Spleen (tissue), 13 donors: ENCODE measurements around the gene USP17L20. TPM values are rescaled to one million over a fixed set of nuclear protein-coding genes. Genes with fewer than 3 reads are reported as not detected.
"Not testable (repeated sequence)": the region's sequence is repeated elsewhere in the genome, so short reads cannot be mapped to it uniquely, and the experiment has no call there.

Experiments used
- DNase-seq: peaks from one replicate; pipeline ENCODE4 v3.0.0-alpha.2; 2020
- H3K27ac ChIP-seq, 8 donors: fragments of 200-600 bp; sonication (generic) in 7 of 8; 1 replicate in 4 of 8; 2 replicates in 4 of 8; pipeline versions ENCODE4 v1.5.0 to v1.8.0; 2016 to 2021; ENCODE audit warnings: inconsistent platforms in 4 of 8, mild to moderate bottlenecking in 4 of 8, moderate library complexity in 1 of 8
- H3K27me3 ChIP-seq, 7 donors: fragments of 200-600 bp; sonication (generic) in 6 of 7; replicated peaks in 1 of 7; 1 replicate in 4 of 7; 2 replicates in 3 of 7; pipeline versions ENCODE4 v1.5.0 to v1.8.0; 2016 to 2021; ENCODE audit warnings: inconsistent platforms in 3 of 7, mild to moderate bottlenecking in 1 of 7
- H3K36me3 ChIP-seq, 6 donors: fragments of 200-600 bp; sonication (generic) in 5 of 6; 1 replicate in 4 of 6; 2 replicates in 2 of 6; pipeline versions ENCODE4 v1.5.0 to v1.8.0; 2016 to 2021; ENCODE audit warnings: inconsistent platforms in 2 of 6
- H3K4me1 ChIP-seq, 6 donors: fragments of 200-600 bp; sonication (generic) in 5 of 6; 1 replicate in 3 of 6; 2 replicates in 3 of 6; pipeline versions ENCODE4 v1.5.0 to v1.8.0; 2016 to 2021; ENCODE audit warnings: inconsistent platforms in 3 of 6
- H3K4me3 ChIP-seq, 8 donors: fragments of 200-600 bp; sonication (generic) in 7 of 8; 1 replicate in 4 of 8; 2 replicates in 4 of 8; pipeline versions ENCODE4 v1.5.0 to v1.8.0; 2016 to 2021; ENCODE audit warnings: inconsistent platforms in 4 of 8, mild to moderate bottlenecking in 4 of 8, moderate library complexity in 2 of 8
- H3K9me3 ChIP-seq, 8 donors: fragments of 200-600 bp; sonication (generic) in 7 of 8; 1 replicate in 4 of 8; 2 replicates in 4 of 8; pipeline versions ENCODE4 v1.5.0 to v1.8.0; 2016 to 2021; ENCODE audit warnings: inconsistent platforms in 4 of 8
- WGBS, 5 donors: extraction: QIAGEN DNeasy Blood & Tissue Kit in 3 of 5; methylation state at CpG; one replicate each; pipeline versions ENCODE4 v1.1.5 to v1.1.7; 2013 to 2018; 5-methylcytosine and 5-hydroxymethylcytosine counted together
- intact Hi-C: fragments of 100-400 bp; cut with DNase I; formaldehyde crosslinking; loops from one replicate; pipeline ENCODE4 v1.15.0; 2023; ENCODE audit warnings: low total_unique reads
- long read RNA-seq, 2 donors: transcript quantifications; one replicate each; lab custom pipeline, GENCODE V29; 2026
- polyA plus RNA-seq, 3 donors: library from polyadenylated mRNA; stranded (reverse); fragments of 200-250 nt; gene quantifications; one replicate each; pipeline ENCODE4 v1.2.1, GENCODE V29; 2013
- total RNA-seq, 7 donors: library from RNA; depleted of rRNA in 3 of 7; stranded (reverse); fragments of >200 nt in 3 of 7; fragmentation: NEBNext Ultra II Directional in 4 of 7; extraction: Animal tissue kit (Norgen Biotek cat#: 25700) in 4 of 7; gene quantifications; one replicate each; pipeline versions ENCODE4 v1.1.0 to v1.2.1, GENCODE V29; 2016 to 2021
- donor health status: healthy with polysubstance abuse.
- donor health status: DM: no; HTN: no; CAD: no; lungs with moderate emphysema.
- donor health status: DM: no; HTN: no; CAD: no.
- donor health status: Bipolar disorder and iron deficiency.
- donor health status: healthy.
- donor health status: DM: no; HTN: no; CAD: no.
- donor health status: DM: yes; HTN: yes; CAD: no.

USP17L20 gene
- total RNA-seq: not detected
- polyA plus RNA-seq: not detected
- long read RNA-seq, donor 1: 0 reads
- long read RNA-seq, donor 2: 0 reads

GRCh38 chr4:9257824-9258223 lies at the start of gene USP17L20:
Gene USP17L20, plus strand, starts transcription at chr4:9258124. Its CDS starts 0 bp downstream, at chr4:9258124.
- H3K9me3 ChIP-seq, DNase-seq, intact Hi-C loops, H3K27ac ChIP-seq, H3K36me3 ChIP-seq, H3K4me1 ChIP-seq, H3K4me3 ChIP-seq, H3K27me3 ChIP-seq: not testable (repeated sequence)
- no CpG with 5 or more reads among the region's 15 CpGs for WGBS, 5 donors

DNA sequence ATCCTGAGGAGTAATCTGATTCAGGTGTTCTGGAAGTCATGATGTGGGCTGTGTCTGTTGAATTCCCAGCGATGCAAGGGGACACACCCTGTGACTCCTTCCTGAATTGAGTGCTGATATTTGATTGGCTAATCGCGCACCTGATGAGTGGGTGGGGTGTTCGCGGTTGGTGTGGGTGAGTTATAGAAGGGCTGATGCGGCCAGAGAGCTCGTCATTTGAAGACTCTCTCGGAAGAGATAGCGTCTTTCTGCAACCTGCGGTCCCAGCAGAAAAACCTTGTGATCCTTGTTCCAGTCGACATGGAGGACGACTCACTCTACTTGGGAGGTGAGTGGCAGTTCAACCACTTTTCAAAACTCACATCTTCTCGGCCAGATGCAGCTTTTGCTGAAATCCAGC lies 47.6 kb upstream of the USP17L20 start, which contains the start of gene USP17L10:
USP17L10 (plus strand) TSS at position 301 of the 400 bp plus-strand sequence; CDS start at position 301, 0 bp downstream.
- H3K27ac ChIP-seq, DNase-seq, H3K4me3 ChIP-seq, H3K4me1 ChIP-seq, H3K9me3 ChIP-seq, intact Hi-C loops, H3K27me3 ChIP-seq, H3K36me3 ChIP-seq: not testable (repeated sequence)
- WGBS, 5 donors: 89% methylated on average over 12 of the region's 13 CpGs; no CpG with 5 or more reads in 4 of the 5 donors

DNA sequence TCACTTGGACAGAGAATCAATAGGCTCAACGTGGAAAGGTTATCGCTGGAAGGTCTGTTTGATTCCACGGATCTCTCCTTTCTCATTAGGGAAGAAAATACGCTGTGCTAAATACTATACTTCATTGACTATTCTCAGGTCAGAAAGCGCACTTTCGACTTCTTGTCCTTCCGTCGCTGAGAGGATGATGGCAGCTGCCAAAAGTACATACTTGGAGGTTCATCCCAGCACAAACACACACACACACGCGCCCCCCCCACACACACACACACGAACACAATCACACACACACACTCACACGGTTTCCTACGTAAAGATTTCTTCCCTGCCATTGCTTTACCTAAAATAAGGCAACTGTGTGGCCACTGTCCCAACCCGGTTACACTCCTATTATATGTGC lies 43.2 kb upstream of the USP17L20 start:
- H3K27me3 ChIP-seq, H3K4me1 ChIP-seq, H3K9me3 ChIP-seq, H3K36me3 ChIP-seq, intact Hi-C loops, H3K27ac ChIP-seq, H3K4me3 ChIP-seq: not testable (repeated sequence)
- WGBS, 5 donors: 78 to 86% (median 81%) methylated on average over 9 to 11 of the region's 14 CpGs
- peak; percentile 41 for DNase-seq

DNA sequence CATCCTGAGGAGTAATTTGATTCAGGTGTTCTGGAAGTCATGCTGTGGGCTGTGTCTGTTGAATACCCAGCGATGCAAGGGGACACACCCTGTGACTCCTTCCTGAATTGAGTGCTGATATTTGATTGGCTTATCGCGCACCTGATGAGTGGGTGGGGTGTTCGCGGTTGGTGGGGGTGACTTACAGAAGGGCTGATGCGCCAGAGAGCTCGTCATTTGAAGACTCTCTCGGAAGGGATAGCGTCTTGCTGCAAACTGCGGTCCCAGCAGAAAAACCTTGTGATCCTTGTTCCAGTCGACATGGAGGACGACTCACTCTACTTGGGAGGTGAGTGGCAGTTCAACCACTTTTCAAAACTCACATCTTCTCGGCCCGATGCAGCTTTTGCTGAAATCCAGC lies 42.8 kb upstream of the USP17L20 start, which contains the start of gene USP17L11:
USP17L11 (plus strand) TSS at position 301 of the 400 bp plus-strand sequence; CDS start at position 301, 0 bp downstream.
- DNase-seq, H3K27ac ChIP-seq: not testable (repeated sequence)

GRCh38 chr4:9219852-9220251 lies 38.1 kb upstream of the USP17L20 start, which contains the start of gene USP17L12:
Gene USP17L12, plus strand, starts transcription at chr4:9220152. Its CDS starts 0 bp downstream, at chr4:9220152.
- intact Hi-C loops, H3K27me3 ChIP-seq, H3K9me3 ChIP-seq, H3K4me1 ChIP-seq, H3K36me3 ChIP-seq, DNase-seq, H3K4me3 ChIP-seq, H3K27ac ChIP-seq: not testable (repeated sequence)
- WGBS, 5 donors: no CpG with 5 or more reads among the region's 13 CpGs

More for the DNA sequence above, 42.8 kb upstream of the USP17L20 start, which contains the start of gene USP17L11:
- H3K9me3 ChIP-seq, H3K4me3 ChIP-seq, H3K27me3 ChIP-seq, intact Hi-C loops, H3K4me1 ChIP-seq, H3K36me3 ChIP-seq: not testable (repeated sequence)
- WGBS, 5 donors: 94% methylated on average over 10 of the region's 14 CpGs; no CpG with 5 or more reads in 4 of the 5 donors

DNA sequence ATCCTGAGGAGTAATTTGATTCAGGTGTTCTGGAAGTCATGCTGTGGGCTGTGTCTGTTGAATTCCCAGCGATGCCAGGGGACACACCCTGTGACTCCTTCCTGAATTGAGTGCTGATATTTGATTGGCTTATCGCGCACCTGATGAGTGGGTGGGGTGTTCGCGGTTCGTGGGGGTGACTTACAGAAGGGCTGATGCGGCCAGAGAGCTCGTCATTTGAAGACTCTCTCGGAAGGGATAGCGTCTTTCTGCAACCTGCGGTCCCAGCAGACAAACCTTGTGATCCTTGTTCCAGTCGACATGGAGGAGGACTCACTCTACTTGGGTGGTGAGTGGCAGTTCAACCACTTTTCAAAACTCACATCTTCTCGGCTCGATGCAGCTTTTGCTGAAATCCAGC lies 33.3 kb upstream of the USP17L20 start, which contains the start of gene USP17L13:
USP17L13 (plus strand) TSS at position 301 of the 400 bp plus-strand sequence; CDS start at position 301, 0 bp downstream.
- intact Hi-C loops, H3K4me3 ChIP-seq, H3K36me3 ChIP-seq, H3K27ac ChIP-seq, H3K4me1 ChIP-seq, H3K9me3 ChIP-seq, DNase-seq, H3K27me3 ChIP-seq: not testable (repeated sequence)
- whole genome bisulfite sequencing, 5 donors: no CpG with 5 or more reads among the region's 14 CpGs

- intact Hi-C loops, H3K27me3 ChIP-seq, H3K27ac ChIP-seq, H3K4me1 ChIP-seq, H3K36me3 ChIP-seq, H3K4me3 ChIP-seq, H3K9me3 ChIP-seq: not testable (repeated sequence)
- peak; percentile 65 for DNase-seq
- 81 to 96% (median 89%) methylated on average over 4 to 6 of the region's 8 CpGs for WGBS, 5 donors
Observed at GRCh38 chr4:9230249-9230648, 27.7 kb upstream of the USP17L20 start.

DNA sequence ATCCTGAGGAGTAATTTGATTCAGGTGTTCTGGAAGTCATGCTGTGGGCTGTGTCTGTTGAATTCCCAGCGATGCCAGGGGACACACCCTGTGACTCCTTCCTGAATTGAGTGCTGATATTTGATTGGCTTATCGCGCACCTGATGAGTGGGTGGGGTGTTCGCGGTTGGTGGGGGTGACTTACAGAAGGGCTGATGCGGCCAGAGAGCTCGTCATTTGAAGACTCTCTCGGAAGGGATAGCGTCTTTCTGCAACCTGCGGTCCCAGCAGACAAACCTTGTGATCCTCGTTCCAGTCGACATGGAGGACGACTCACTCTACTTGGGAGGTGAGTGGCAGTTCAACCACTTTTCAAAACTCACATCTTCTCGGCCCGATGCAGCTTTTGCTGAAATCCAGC lies 23.8 kb upstream of the USP17L20 start, which contains the start of gene USP17L15:
USP17L15 (plus strand) TSS at position 301 of the 400 bp plus-strand sequence; CDS start at position 301, 0 bp downstream.
- WGBS, 5 donors: no CpG with 5 or more reads among the region's 15 CpGs
- not testable (repeated sequence) for H3K27me3 ChIP-seq

DNA sequence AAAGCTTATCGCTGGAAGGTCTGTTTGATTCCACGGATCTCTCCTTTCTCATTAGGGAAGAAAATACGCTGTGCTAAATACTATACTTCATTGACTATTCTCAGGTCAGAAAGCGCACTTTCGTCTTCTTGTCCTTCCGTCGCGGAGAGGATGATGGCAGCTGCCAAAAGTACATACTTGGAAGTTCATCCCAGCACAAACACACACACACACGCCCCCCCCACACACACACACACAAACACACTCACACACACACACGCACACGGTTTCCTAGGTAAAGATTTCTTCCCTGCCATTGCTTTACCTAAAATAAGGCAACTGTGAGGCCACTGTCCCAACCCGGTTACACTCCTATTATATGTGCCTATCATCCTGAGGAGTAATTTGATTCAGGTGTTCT lies 19.5 kb upstream of the USP17L20 start:
- WGBS, 5 donors: 77 to 87% (median 85%) methylated on average over 8 to 11 of the region's 12 CpGs; no CpG with 5 or more reads in 2 of the 5 donors

More for the DNA sequence above, 23.8 kb upstream of the USP17L20 start, which contains the start of gene USP17L15:
- intact Hi-C loops, H3K27ac ChIP-seq, H3K9me3 ChIP-seq, DNase-seq, H3K36me3 ChIP-seq, H3K4me1 ChIP-seq, H3K4me3 ChIP-seq: not testable (repeated sequence)

DNA sequence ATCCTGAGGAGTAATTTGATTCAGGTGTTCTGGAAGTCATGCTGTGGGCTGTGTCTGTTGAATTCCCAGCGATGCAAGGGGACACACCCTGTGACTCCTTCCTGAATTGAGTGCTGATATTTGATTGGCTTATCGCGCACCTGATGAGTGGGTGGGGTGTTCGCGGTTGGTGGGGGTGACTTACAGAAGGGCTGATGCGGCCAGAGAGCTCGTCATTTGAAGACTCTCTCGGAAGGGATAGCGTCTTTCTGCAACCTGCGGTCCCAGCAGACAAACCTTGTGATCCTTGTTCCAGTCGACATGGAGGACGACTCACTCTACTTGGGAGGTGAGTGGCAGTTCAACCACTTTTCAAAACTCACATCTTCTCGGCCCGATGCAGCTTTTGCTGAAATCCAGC lies 14.3 kb upstream of the USP17L20 start, which contains the start of gene USP17L17:
USP17L17 (plus strand) TSS at position 301 of the 400 bp plus-strand sequence; CDS start at position 301, 0 bp downstream.
- WGBS, 5 donors: 89 to 94% (median 92%) methylated on average over 4 to 14 of the region's 14 CpGs
- intact Hi-C loops: not testable (repeated sequence)

More for the DNA sequence above, 19.5 kb upstream of the USP17L20 start:
- H3K4me3 ChIP-seq, intact Hi-C loops, H3K27ac ChIP-seq, H3K27me3 ChIP-seq, H3K4me1 ChIP-seq, H3K36me3 ChIP-seq, H3K9me3 ChIP-seq: not testable (repeated sequence)
- DNase-seq: peak; percentile 66

DNA sequence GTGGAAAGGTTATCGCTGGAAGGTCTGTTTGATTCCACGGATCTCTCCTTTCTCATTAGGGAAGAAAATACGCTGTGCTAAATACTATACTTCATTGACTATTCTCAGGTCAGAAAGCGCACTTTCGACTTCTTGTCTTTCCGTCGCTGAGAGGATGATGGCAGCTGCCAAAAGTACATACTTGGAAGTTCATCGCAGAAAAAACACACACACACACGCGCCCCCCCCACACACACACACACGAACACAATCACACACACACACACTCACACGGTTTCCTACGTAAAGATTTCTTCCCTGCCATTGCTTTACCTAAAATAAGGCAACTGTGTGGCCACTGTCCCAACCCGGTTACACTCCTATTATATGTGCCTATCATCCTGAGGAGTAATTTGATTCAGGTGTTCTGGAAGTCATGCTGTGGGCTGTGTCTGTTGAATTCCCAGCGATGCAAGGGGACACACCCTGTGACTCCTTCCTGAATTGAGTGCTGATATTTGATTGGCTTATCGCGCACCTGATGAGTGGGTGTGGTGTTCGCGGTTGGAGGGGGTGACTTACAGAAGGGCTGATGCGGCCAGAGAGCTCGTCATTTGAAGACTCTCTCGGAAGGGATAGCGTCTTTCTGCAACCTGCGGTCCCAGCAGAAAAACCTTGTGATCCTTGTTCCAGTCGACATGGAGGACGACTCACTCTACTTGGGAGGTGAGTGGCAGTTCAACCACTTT lies 9.8 kb upstream of the USP17L20 start, which contains the start of gene USP17L18:
USP17L18 (plus strand) TSS at position 678 of the 728 bp plus-strand sequence; CDS start at position 678, 0 bp downstream.
- H3K4me3 ChIP-seq, H3K9me3 ChIP-seq, H3K4me1 ChIP-seq, H3K27ac ChIP-seq, intact Hi-C loops, H3K36me3 ChIP-seq, H3K27me3 ChIP-seq: not testable (repeated sequence)
- WGBS, 5 donors: 81 to 96% (median 94%) methylated on average over 11 to 21 of the region's 26 CpGs
- peak; percentile 72 for DNase-seq

More for the DNA sequence above, 14.3 kb upstream of the USP17L20 start, which contains the start of gene USP17L17:
- DNase-seq, H3K9me3 ChIP-seq, H3K4me3 ChIP-seq, H3K27me3 ChIP-seq, H3K4me1 ChIP-seq, H3K36me3 ChIP-seq, H3K27ac ChIP-seq: not testable (repeated sequence)
